ENCODE results near the gene MICAL3.
"Not testable (repeated sequence)": the region's sequence is repeated elsewhere in the genome, so short reads cannot be mapped to it uniquely, and the experiment has no call there.

The MICAL3 gene

DNA sequence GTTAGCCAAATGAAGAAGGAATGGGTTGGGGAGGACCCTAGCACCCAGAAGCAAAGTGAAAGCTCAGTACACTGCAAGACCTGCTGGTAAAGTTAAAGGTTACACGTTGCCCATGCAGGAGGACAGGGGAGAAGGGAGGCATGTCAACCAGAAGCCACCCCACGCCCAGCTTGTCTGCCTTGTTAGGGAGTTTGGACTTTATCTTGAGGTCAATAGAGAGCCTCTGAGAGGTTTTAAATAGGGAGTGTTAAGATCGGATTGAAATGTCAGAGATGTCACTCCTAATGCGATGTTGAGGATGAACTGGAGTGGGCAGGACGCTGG, 34.7 kb upstream of the MICAL3 start:
- H3K4me3 ChIP-seq (ENCODE audit: low read depth in 1 of 2, low read length in 2 of 2): no peak overlapping the region
- H3K4me1 ChIP-seq (ENCODE audit: insufficient read depth, low read length): peaks cover 47% of the 10 kb centered on the region
- no peaks in the 10 kb centered on the region for H3K36me3 ChIP-seq (ENCODE audit: insufficient read depth, low read length)
- no peak overlapping the region for H3K27ac ChIP-seq (ENCODE audit: low read depth, low read length)
- no peak overlapping the region for H3K9ac ChIP-seq (ENCODE audit: low read length)
- H3K27me3 ChIP-seq (ENCODE audit: control insufficient read depth in 1 of 2, insufficient read depth in 2 of 2, low read length in 2 of 2): no peaks in the 10 kb centered on the region
- no peaks in the 10 kb centered on the region for H3K9me3 ChIP-seq (ENCODE audit: low read length)

DNA sequence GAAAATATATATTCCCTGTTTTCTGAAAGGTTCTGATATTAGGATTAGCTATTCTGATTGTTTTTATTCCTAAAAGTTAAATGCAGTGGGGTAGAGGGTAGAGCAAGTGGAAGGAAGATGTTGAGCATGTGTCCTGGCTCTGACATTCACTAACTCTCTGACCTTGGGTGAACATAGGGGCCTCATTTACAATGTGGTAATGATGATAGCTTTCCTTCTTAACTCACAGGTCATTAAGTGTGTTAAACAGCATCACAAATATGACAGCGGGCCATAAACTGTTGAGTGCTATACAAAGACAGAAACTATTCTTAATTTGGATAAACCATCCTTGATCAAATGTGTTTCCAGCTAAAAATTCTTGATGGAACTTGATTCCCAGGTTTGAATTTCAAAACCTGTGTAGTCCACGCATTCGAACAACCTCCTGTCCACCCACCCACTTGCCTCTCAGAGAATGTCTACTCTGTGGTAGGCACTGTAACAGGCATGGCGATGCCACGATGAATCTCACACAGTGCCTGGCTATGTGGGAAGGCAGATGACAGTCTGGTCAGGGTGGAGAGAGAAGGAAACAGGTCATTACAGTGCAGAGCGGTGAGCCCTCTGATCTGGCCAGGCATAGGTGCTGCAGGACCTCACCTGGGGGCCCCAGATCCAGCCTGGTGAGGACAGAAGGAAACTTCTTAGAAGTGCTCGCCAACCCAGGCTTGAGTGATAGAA, 34.2 kb upstream of the MICAL3 start:
- Histone ChIP-seq H3K27ac (ENCODE audit: low read depth, low read length) (peak overlapping the region; percentile 69), H3K9me3 (ENCODE audit: low read length) (no peaks in the 10 kb centered on the region), H3K4me3 (ENCODE audit: low read depth in 1 of 2, low read length in 2 of 2) (no peak overlapping the region), H3K4me1 (ENCODE audit: insufficient read depth, low read length) (peaks cover 47% of the 10 kb centered on the region), H3K36me3 (ENCODE audit: insufficient read depth, low read length) (no peaks in the 10 kb centered on the region), H3K9ac (ENCODE audit: low read length) (no peak overlapping the region), H3K27me3 (ENCODE audit: control insufficient read depth in 1 of 2, insufficient read depth in 2 of 2, low read length in 2 of 2) (no peaks in the 10 kb centered on the region)

- H3K9ac ChIP-seq (ENCODE audit: low read length): no peak overlapping the region
- peak overlapping the region; percentile 69 for H3K27ac ChIP-seq (ENCODE audit: low read depth, low read length)
- H3K9me3 ChIP-seq (ENCODE audit: low read length): no peaks in the 10 kb centered on the region
- H3K36me3 ChIP-seq (ENCODE audit: insufficient read depth, low read length): no peaks in the 10 kb centered on the region
- peaks cover 47% of the 10 kb centered on the region for H3K4me1 ChIP-seq (ENCODE audit: insufficient read depth, low read length)
- H3K27me3 ChIP-seq (ENCODE audit: control insufficient read depth in 1 of 2, insufficient read depth in 2 of 2, low read length in 2 of 2): no peaks in the 10 kb centered on the region
- H3K4me3 ChIP-seq (ENCODE audit: low read depth in 1 of 2, low read length in 2 of 2): no peak overlapping the region
Observed at GRCh38 chr22:18057568-18058209, 33.3 kb upstream of the MICAL3 start.

- H3K4me3 ChIP-seq (ENCODE audit: low read depth in 1 of 2, low read length in 2 of 2): no peak overlapping the region
- no peaks in the 10 kb centered on the region for H3K36me3 ChIP-seq (ENCODE audit: insufficient read depth, low read length)
- peak overlapping the region; percentile 69 for H3K27ac ChIP-seq (ENCODE audit: low read depth, low read length)
- no peaks in the 10 kb centered on the region for H3K27me3 ChIP-seq (ENCODE audit: control insufficient read depth in 1 of 2, insufficient read depth in 2 of 2, low read length in 2 of 2)
- no peak overlapping the region for H3K9ac ChIP-seq (ENCODE audit: low read length)
- no peaks in the 10 kb centered on the region for H3K9me3 ChIP-seq (ENCODE audit: low read length)
- H3K4me1 ChIP-seq (ENCODE audit: insufficient read depth, low read length): peaks cover 47% of the 10 kb centered on the region
Observed at GRCh38 chr22:18056807-18057474, 32.6 kb upstream of the MICAL3 start.

- Histone ChIP-seq H3K27me3 (ENCODE audit: control insufficient read depth in 1 of 2, insufficient read depth in 2 of 2, low read length in 2 of 2) (no peaks in the 10 kb centered on the region), H3K36me3 (ENCODE audit: insufficient read depth, low read length) (no peaks in the 10 kb centered on the region), H3K4me3 (ENCODE audit: low read depth in 1 of 2, low read length in 2 of 2) (no peak overlapping the region), H3K4me1 (ENCODE audit: insufficient read depth, low read length) (peaks cover 41% of the 10 kb centered on the region), H3K27ac (ENCODE audit: low read depth, low read length) (peak overlapping the region; percentile 50), H3K9me3 (ENCODE audit: low read length) (no peaks in the 10 kb centered on the region), H3K9ac (ENCODE audit: low read length) (no peak overlapping the region)
Observed at GRCh38 chr22:18056161-18056666, 31.9 kb upstream of the MICAL3 start.

DNA sequence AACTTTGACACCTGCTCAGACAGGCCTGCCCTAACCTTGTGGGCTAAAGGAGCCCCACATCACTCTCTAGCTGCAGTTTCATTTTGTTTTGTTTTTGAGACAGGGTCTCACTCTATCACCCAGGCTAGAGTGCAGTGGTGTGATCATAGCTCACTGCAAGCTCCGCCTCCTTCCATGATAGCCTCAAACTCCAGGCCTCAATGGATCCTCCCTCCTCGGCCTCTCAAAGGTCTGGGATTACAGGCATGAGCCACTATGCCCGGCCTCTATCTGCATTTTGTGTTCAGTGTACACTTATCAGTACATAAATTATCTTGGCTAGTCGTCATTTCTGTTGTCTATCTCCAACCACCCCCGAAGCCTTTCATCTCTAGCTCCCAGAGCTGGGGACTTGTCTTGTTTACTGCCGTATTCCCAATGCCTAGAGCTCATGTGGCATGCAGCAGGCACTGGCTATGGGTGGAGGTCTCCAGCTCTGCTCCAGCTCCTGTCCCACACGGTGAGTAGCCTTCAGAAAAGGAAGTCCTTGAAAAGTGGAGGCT, 31.3 kb upstream of the MICAL3 start:
- H3K9ac ChIP-seq (ENCODE audit: low read length): no peak overlapping the region
- H3K27ac ChIP-seq (ENCODE audit: low read depth, low read length): peak overlapping the region; percentile 50
- no peaks in the 10 kb centered on the region for H3K9me3 ChIP-seq (ENCODE audit: low read length)
- H3K36me3 ChIP-seq (ENCODE audit: insufficient read depth, low read length): no peaks in the 10 kb centered on the region
- no peaks in the 10 kb centered on the region for H3K27me3 ChIP-seq (ENCODE audit: control insufficient read depth in 1 of 2, insufficient read depth in 2 of 2, low read length in 2 of 2)
- H3K4me3 ChIP-seq (ENCODE audit: low read depth in 1 of 2, low read length in 2 of 2): no peak overlapping the region
- peaks cover 37% of the 10 kb centered on the region for H3K4me1 ChIP-seq (ENCODE audit: insufficient read depth, low read length)

- not testable (repeated sequence) for H3K36me3 ChIP-seq (ENCODE audit: insufficient read depth, low read length); H3K9ac ChIP-seq (ENCODE audit: low read length); H3K27me3 ChIP-seq (ENCODE audit: control insufficient read depth in 1 of 2, insufficient read depth in 2 of 2, low read length in 2 of 2); H3K4me3 ChIP-seq (ENCODE audit: low read depth in 1 of 2, low read length in 2 of 2); H3K27ac ChIP-seq (ENCODE audit: low read depth, low read length); H3K9me3 ChIP-seq (ENCODE audit: low read length)
- peaks cover 37% of the 10 kb centered on the region for H3K4me1 ChIP-seq (ENCODE audit: insufficient read depth, low read length)
Observed at GRCh38 chr22:18053216-18053946, 29.0 kb upstream of the MICAL3 start.

GRCh38 chr22:18051113-18051512, 26.8 kb upstream of the MICAL3 start:
- H3K27ac ChIP-seq (ENCODE audit: low read depth, low read length); H3K27me3 ChIP-seq (ENCODE audit: control insufficient read depth in 1 of 2, insufficient read depth in 2 of 2, low read length in 2 of 2); H3K4me3 ChIP-seq (ENCODE audit: low read depth in 1 of 2, low read length in 2 of 2); H3K9me3 ChIP-seq (ENCODE audit: low read length); H3K36me3 ChIP-seq (ENCODE audit: insufficient read depth, low read length); H3K9ac ChIP-seq (ENCODE audit: low read length): not testable (repeated sequence)
- H3K4me1 ChIP-seq (ENCODE audit: insufficient read depth, low read length): peaks cover 15% of the 10 kb centered on the region

- Histone ChIP-seq H3K27me3 (ENCODE audit: control insufficient read depth in 1 of 2, insufficient read depth in 2 of 2, low read length in 2 of 2) (no peaks in the 10 kb centered on the region), H3K27ac (ENCODE audit: low read depth, low read length) (peak overlapping the region; percentile 47), H3K4me1 (ENCODE audit: insufficient read depth, low read length) (peaks cover 9% of the 10 kb centered on the region), H3K9me3 (ENCODE audit: low read length) (no peaks in the 10 kb centered on the region), H3K36me3 (ENCODE audit: insufficient read depth, low read length) (no peaks in the 10 kb centered on the region), H3K9ac (ENCODE audit: low read length) (peak overlapping the region; percentile 9), H3K4me3 (ENCODE audit: low read depth in 1 of 2, low read length in 2 of 2) (no peak overlapping the region)
Observed at GRCh38 chr22:18050065-18050464, 25.7 kb upstream of the MICAL3 start.

- no peaks in the 10 kb centered on the region for H3K36me3 ChIP-seq (ENCODE audit: insufficient read depth, low read length)
- H3K27ac ChIP-seq (ENCODE audit: low read depth, low read length): peak overlapping the region; percentile 27
- peaks cover 14% of the 10 kb centered on the region for H3K4me1 ChIP-seq (ENCODE audit: insufficient read depth, low read length)
- H3K9me3 ChIP-seq (ENCODE audit: low read length): no peaks in the 10 kb centered on the region
- H3K9ac ChIP-seq (ENCODE audit: low read length): no peak overlapping the region
- H3K27me3 ChIP-seq (ENCODE audit: control insufficient read depth in 1 of 2, insufficient read depth in 2 of 2, low read length in 2 of 2): no peaks in the 10 kb centered on the region
- H3K4me3 ChIP-seq (ENCODE audit: low read depth in 1 of 2, low read length in 2 of 2): no peak overlapping the region
Observed at GRCh38 chr22:18048441-18048898, 24.1 kb upstream of the MICAL3 start.

- H3K27ac ChIP-seq (ENCODE audit: low read depth, low read length): peak overlapping the region; percentile 27
- H3K4me1 ChIP-seq (ENCODE audit: insufficient read depth, low read length): peaks cover 14% of the 10 kb centered on the region
- no peaks in the 10 kb centered on the region for H3K36me3 ChIP-seq (ENCODE audit: insufficient read depth, low read length)
- no peak overlapping the region for H3K4me3 ChIP-seq (ENCODE audit: low read depth in 1 of 2, low read length in 2 of 2)
- no peaks in the 10 kb centered on the region for H3K9me3 ChIP-seq (ENCODE audit: low read length)
- no peak overlapping the region for H3K9ac ChIP-seq (ENCODE audit: low read length)
- no peaks in the 10 kb centered on the region for H3K27me3 ChIP-seq (ENCODE audit: control insufficient read depth in 1 of 2, insufficient read depth in 2 of 2, low read length in 2 of 2)
Observed at GRCh38 chr22:18048041-18048440, 23.7 kb upstream of the MICAL3 start.
